A549 (cell line): ENCODE measurements around the gene SP6. TPM values are rescaled to one million over a fixed set of nuclear protein-coding genes. Genes with fewer than 3 reads are reported as not detected.

Experiments used
- ATAC-seq, 2 experiments: fragments of 200-7000 bp in 1 of 2; fragments of >200 bp in 1 of 2; cut with Nextera tagmentation in 1 of 2; cut with Tn5 transposase in 1 of 2; 3 replicates each; pipeline versions ENCODE4 v1.8.0 to v1.9.1; 2018 to 2020; ENCODE audit warnings: mild to moderate bottlenecking in 1 of 2, moderate library complexity in 1 of 2
- CTCF ChIA-PET: fragments of 300-600 bp; sonication (Branson Sonifier 250); formaldehyde crosslinking; extraction: SDS; loops from one replicate; lab custom pipeline; 2021; ENCODE audit warnings: antibody characterized with exemption, inconsistent platforms; lab: Yijun Ruan, JAX
- POLR2A ChIA-PET: fragments of 350-600 bp; formaldehyde crosslinking; extraction: SDS; loops from one replicate; lab custom pipeline; 2021; ENCODE audit warnings: antibody characterized with exemption, inconsistent platforms; lab: Yijun Ruan, JAX
- DNase-seq, 2 experiments: peaks; one replicate each; pipeline versions ENCODE4 v3.0.0 to v3.0.0-alpha.2; 2011 to 2016; ENCODE audit warnings: low read depth in 1 of 2, low spot score in 1 of 2
- FAIRE-seq: peaks from 2 replicates; lab custom pipeline; 2011; peaks lifted over from hg19 to GRCh38; lab: Jason Lieb, UNC
- H3K27ac ChIP-seq, 2 experiments: fragments of >200 bp; sonication (Bioruptor Twin); formaldehyde crosslinking; 3 replicates each; pipeline ENCODE4 v1.5.1; 2016 to 2017
- H3K4me1 ChIP-seq: fragments of >200 bp; sonication (Bioruptor Twin); formaldehyde crosslinking; 3 replicates; pipeline ENCODE4 v1.6.1; 2016
- H3K4me2 ChIP-seq: fragments of >200 bp; sonication (Bioruptor Twin); formaldehyde crosslinking; 3 replicates; pipeline ENCODE4 v1.6.1; 2016
- H3K4me3 ChIP-seq: fragments of >200 bp; sonication (Bioruptor Twin); formaldehyde crosslinking; 3 replicates; pipeline ENCODE4 v1.5.1; 2016
- H3K9me3 ChIP-seq: fragments of >200 bp; sonication (Bioruptor Twin); formaldehyde crosslinking; 3 replicates; pipeline ENCODE4 v1.6.1; 2016
- CEBPB ChIP-seq, 2 experiments: fragments of >200 bp in 1 of 2; sonication (Bioruptor Twin) in 1 of 2; formaldehyde crosslinking in 1 of 2; IDR thresholded peaks; 2 replicates each; pipeline ENCODE4 v1.6.1; 2012 to 2016
- CHD4 ChIP-seq: fragments of 200-600 bp; sonication (generic); IDR thresholded peaks from 2 replicates; pipeline ENCODE4 v1.6.1; 2016; ENCODE audit warnings: antibody characterized with exemption, mild to moderate bottlenecking, borderline replicate concordance
- EHMT2 ChIP-seq: fragments of 200-600 bp; sonication (generic); IDR thresholded peaks from 2 replicates; pipeline ENCODE4 v1.6.1; 2016; ENCODE audit warnings: antibody characterized with exemption, low read depth, mild to moderate bottlenecking, moderate library complexity
- EP300 ChIP-seq, 2 experiments: fragments of >200 bp; sonication (Bioruptor Twin); formaldehyde crosslinking; IDR thresholded peaks; 2 replicates in 1 of 2; 3 replicates in 1 of 2; pipeline ENCODE4 v1.6.1; 2016 to 2017
- ESRRA ChIP-seq: fragments of 150-350 bp; IDR thresholded peaks from 2 replicates; pipeline ENCODE4 v1.6.1; 2014; ENCODE audit warnings: mild to moderate bottlenecking, low read length, borderline replicate concordance
- FOSL2 ChIP-seq, 2 experiments: fragments of 450-650 bp in 1 of 2; fragments of >200 bp in 1 of 2; sonication (Bioruptor Twin) in 1 of 2; formaldehyde crosslinking; IDR thresholded peaks; 2 replicates each; pipeline versions ENCODE4 v1.5.0 to v1.6.1; 2016 to 2020; ENCODE audit warnings: mild to moderate bottlenecking in 1 of 2, moderate library complexity in 1 of 2
- FOXS1 ChIP-seq: fragments of 250-450 bp; sonication (Bioruptor Pico); IDR thresholded peaks from 2 replicates; pipeline ENCODE4 v1.5.0; 2020; ENCODE audit warnings: mild to moderate bottlenecking, moderate library complexity
- HDAC2 ChIP-seq: fragments of 200-600 bp; sonication (generic); IDR thresholded peaks from 2 replicates; pipeline ENCODE4 v1.6.1; 2016
- HOXA7 ChIP-seq: fragments of 250-450 bp; sonication (Bioruptor Pico); IDR thresholded peaks from 2 replicates; pipeline ENCODE4 v1.5.0; 2020; ENCODE audit warnings: mild to moderate bottlenecking, moderate library complexity
- JUN ChIP-seq, 2 experiments: fragments of >200 bp; sonication (Bioruptor Twin); formaldehyde crosslinking; IDR thresholded peaks; 2 replicates in 1 of 2; 3 replicates in 1 of 2; pipeline ENCODE4 v1.6.1; 2016 to 2017
- KDM1A ChIP-seq: fragments of 200-600 bp; sonication (generic); IDR thresholded peaks from 2 replicates; pipeline ENCODE4 v1.6.1; 2016; ENCODE audit warnings: low read depth, mild to moderate bottlenecking
- MAFK ChIP-seq: fragments of 450-650 bp; IDR thresholded peaks from 2 replicates; pipeline ENCODE4 v1.6.1; 2014; ENCODE audit not compliant: partially characterized antibody
- NFE2L2 ChIP-seq: fragments of 150-350 bp; conservative IDR thresholded peaks from 2 replicates; pipeline ENCODE4 v1.6.1; 2014; ENCODE audit warnings: low read length
- NPAS2 ChIP-seq: fragments of 250-450 bp; sonication (Bioruptor Pico); IDR thresholded peaks from 2 replicates; pipeline ENCODE4 v1.8.0; 2022; ENCODE audit warnings: mild to moderate bottlenecking, moderate library complexity, borderline replicate concordance
- NR3C1 ChIP-seq: fragments of >200 bp; sonication (Bioruptor Twin); formaldehyde crosslinking; IDR thresholded peaks from 3 replicates; pipeline ENCODE4 v1.6.1; 2017
- RFX5 ChIP-seq: fragments of 450-650 bp; IDR thresholded peaks from 2 replicates; pipeline ENCODE4 v1.7.1; 2014; ENCODE audit warnings: antibody characterized with exemption, mild to moderate bottlenecking, moderate library complexity
- SREBF2 ChIP-seq: fragments of 450-650 bp; IDR thresholded peaks from 2 replicates; pipeline ENCODE4 v1.6.1; 2014; ENCODE audit warnings: mild to moderate bottlenecking, moderate library complexity
- TP53 ChIP-seq: fragments of 250-450 bp; sonication (Bioruptor Pico); IDR thresholded peaks from 2 replicates; pipeline ENCODE4 v1.5.0; 2021; ENCODE audit warnings: mild to moderate bottlenecking, moderate library complexity
- ZFP36 ChIP-seq: fragments of 450-650 bp; IDR thresholded peaks from 2 replicates; pipeline ENCODE4 v1.6.1; 2014; ENCODE audit warnings: borderline replicate concordance; ENCODE audit not compliant: partially characterized antibody
- WGBS: methylation state at CpG from one replicate; pipeline ENCODE4 v1.1.6; 2017; ENCODE audit errors: missing lambda C conversion rate; 5-methylcytosine and 5-hydroxymethylcytosine counted together
- polyA plus RNA-seq, 4 experiments: library from polyadenylated mRNA; depleted of rRNA in 3 of 4; stranded (reverse); fragments of >200 nt; fragmentation: RNase III in 1 of 4; extraction: RNeasy Plus Mini Kit Qiagen cat#74134 plus additional on column Dnase treatment in 1 of 4; gene quantifications; 2 replicates in 3 of 4; 3 replicates in 1 of 4; pipeline ENCODE4 v1.2.3, GENCODE V29; 2011 to 2017
- TF ChIP-seq, protein P1 (sequence below): fragments of 250-450 bp; sonication (Bioruptor Pico); IDR thresholded peaks from 2 replicates; pipeline ENCODE4 v1.5.0; 2020; ENCODE audit warnings: low read depth, mild to moderate bottlenecking, moderate library complexity
- TF ChIP-seq, protein P2 (sequence below): IDR thresholded peaks from 2 replicates; pipeline ENCODE4 v1.6.1; 2012; ENCODE audit warnings: low read depth, borderline replicate concordance
- TF ChIP-seq, protein P3 (sequence below): fragments of >200 bp; sonication (Bioruptor Twin); formaldehyde crosslinking; IDR thresholded peaks from 2 replicates; pipeline ENCODE4 v1.6.1; 2016
- TF ChIP-seq, protein P4 (sequence below): IDR thresholded peaks from 2 replicates; pipeline ENCODE4 v1.6.1; 2012
- TF ChIP-seq, protein P5 (sequence below): fragments of 200-600 bp; sonication (generic); IDR thresholded peaks from 2 replicates; pipeline ENCODE4 v1.6.1; 2016; ENCODE audit warnings: antibody characterized with exemption, mild to moderate bottlenecking, moderate library complexity

Gene SP6
- polyA plus RNA-seq, 2 of the 4 experiments (the other 2 are of a cell fraction): 0.61 to 2.1 TPM

DNA sequence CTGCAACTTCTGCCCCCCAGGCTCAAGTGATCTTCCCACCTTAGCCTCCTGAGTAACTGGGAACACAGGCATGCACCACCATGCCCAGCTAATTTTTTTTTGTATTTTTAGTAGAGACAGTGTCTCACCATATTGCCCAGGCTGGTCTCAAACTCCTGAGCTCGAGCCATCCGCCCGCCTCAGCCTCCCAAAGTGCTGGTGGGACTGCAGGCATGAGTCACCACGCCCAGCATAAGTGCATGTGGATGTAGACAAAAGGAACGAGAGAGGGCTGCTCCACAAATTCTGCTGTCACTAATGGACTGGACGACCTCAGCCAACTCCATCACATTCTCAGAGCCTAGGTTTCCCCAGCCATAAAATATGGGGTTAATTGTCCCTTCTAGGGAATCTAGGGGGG, 37.3 kb upstream of the SP6 start:
- ChIA-PET POLR2A (interaction anchor here (1.9 kb wide), 1 partner anchor 57 kb away, joined by 9 read pairs; the partner anchor contains the start of genes LRRC46 and MRPL10), CTCF (interaction anchor here (1.0 to 18.8 kb wide), 7 partner anchors 11 to 189 kb away, joined by 3 to 1860 read pairs (median 87); partner anchors contain the start of genes CDK5RAP3, LRRC46, MRPL10 and SCRN2)
- H3K27ac ChIP-seq: no peak overlapping the region
- H3K9me3 ChIP-seq: no peaks in the 10 kb centered on the region
- DNase-seq: no peak
- 70% methylated on average over 6 of the region's 6 CpGs for WGBS
- ATAC-seq: no peak
- TF ChIP-seq FOSL2 (IDR thresholded peaks at IDR 0.05) (no peak), FOSL2 (CRISPR knock-in tag; IDR thresholded peaks at IDR 0.05) (0 out of 2 replicates have a peak, but pooled peaks have one; percentile 36), TP53 (CRISPR knock-in tag) (no peak), ZFP36 (no peak)
- H3K4me2 ChIP-seq: no peak overlapping the region
- no peak for FAIRE-seq
- no peak overlapping the region for H3K4me3 ChIP-seq
- peaks cover 13% of the 10 kb centered on the region; the same call in 2 of the 3 replicates for H3K4me1 ChIP-seq

DNA sequence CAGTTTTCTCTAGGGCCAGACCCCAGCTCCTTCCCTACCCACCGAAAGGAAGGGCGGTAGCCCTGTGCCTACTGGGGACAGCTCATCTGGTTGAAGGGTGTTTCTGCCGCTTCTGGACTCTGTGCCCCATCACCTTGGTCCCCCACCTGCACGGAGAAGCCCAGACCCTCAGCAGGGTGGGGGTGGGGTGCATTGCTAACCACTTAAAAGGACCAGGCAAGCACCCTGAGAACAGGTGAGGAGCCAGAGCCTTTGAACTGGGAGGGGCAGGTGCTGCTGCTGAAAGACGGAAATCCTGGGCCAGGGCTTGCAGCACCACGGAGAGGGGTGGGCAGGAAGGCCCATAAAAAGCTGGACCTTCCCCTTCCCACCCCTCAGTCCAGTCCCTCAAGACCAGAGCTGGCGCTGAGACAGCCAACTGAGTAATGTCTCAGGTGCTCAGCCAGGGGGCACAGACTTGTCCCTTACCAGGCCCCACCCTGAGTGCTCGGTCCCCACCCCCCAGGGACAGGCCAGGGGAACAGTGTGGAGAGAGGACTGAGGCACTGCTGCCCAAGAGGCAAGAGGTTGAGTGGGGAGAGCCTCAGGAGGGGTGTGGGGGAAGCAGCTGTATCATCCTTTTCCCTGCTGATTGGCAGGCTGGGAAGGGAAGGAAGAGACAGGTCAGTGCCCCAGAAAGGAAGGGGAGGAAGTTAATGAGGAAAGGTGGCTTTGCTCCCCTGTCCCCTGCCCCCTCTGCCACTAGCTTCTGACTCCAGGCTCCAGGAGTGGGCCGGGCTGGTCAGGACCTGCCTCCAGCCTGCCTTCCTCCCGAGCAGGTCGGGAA, 34.2 kb upstream of the SP6 start:
- Histone ChIP-seq H3K27ac (peak overlapping the region in 1 of 2 experiments; percentile 57; a peak in 3 of 6 replicates), H3K4me2 (no peak overlapping the region), H3K4me1 (peaks cover 13% of the 10 kb centered on the region; the same call in 2 of the 3 replicates), H3K4me3 (no peak overlapping the region), H3K9me3 (no peaks in the 10 kb centered on the region)
- CTCF ChIA-PET: interaction anchor here (0.6 to 18.8 kb wide), 8 partner anchors 8 to 133 kb away, joined by 3 to 1860 read pairs (median 6); partner anchors contain the start of genes CDK5RAP3, LRRC46, MRPL10 and SCRN2
- POLR2A ChIA-PET: interaction anchor here (0.7 to 1.9 kb wide), 5 partner anchors 10 to 54 kb away, joined by 3 to 7 read pairs (median 4); partner anchors contain the start of genes LRRC46, MRPL10 and SP2
- ATAC-seq (no peak), DNase-seq (no peak), FAIRE-seq (no peak)
- TF ChIP-seq HOXA7: no peak
- no peak for TF ChIP-seq CHD4
- TF ChIP-seq, protein P1, sequence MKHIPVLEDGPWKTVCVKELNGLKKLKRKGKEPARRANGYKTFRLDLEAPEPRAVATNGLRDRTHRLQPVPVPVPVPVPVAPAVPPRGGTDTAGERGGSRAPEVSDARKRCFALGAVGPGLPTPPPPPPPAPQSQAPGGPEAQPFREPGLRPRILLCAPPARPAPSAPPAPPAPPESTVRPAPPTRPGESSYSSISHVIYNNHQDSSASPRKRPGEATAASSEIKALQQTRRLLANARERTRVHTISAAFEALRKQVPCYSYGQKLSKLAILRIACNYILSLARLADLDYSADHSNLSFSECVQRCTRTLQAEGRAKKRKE: no peak
- TF ChIP-seq EHMT2: no peak
- TF ChIP-seq NFE2L2: no peak
- TF ChIP-seq SREBF2: no peak
- no peak for TF ChIP-seq NPAS2 (CRISPR knock-in tag)
- TF ChIP-seq, protein P2, sequence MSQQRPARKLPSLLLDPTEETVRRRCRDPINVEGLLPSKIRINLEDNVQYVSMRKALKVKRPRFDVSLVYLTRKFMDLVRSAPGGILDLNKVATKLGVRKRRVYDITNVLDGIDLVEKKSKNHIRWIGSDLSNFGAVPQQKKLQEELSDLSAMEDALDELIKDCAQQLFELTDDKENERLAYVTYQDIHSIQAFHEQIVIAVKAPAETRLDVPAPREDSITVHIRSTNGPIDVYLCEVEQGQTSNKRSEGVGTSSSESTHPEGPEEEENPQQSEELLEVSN: no peak
- TF ChIP-seq ZFP36: no peak
- TF ChIP-seq ESRRA: no peak
- no peak for TF ChIP-seq HDAC2
- TF ChIP-seq RFX5: no peak
- TF ChIP-seq, protein P3, sequence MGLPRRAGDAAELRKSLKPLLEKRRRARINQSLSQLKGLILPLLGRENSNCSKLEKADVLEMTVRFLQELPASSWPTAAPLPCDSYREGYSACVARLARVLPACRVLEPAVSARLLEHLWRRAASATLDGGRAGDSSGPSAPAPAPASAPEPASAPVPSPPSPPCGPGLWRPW: no peak
- no peak for TF ChIP-seq KDM1A
- TF ChIP-seq CEBPB (IDR thresholded peaks at IDR 0.05): no peak
- TF ChIP-seq EP300 (IDR thresholded peaks at IDR 0.05): no peak
- TF ChIP-seq FOXS1 (CRISPR knock-in tag): no peak
- TF ChIP-seq NR3C1: no peak
- 69% methylated on average over 10 of the region's 11 CpGs for WGBS

DNA sequence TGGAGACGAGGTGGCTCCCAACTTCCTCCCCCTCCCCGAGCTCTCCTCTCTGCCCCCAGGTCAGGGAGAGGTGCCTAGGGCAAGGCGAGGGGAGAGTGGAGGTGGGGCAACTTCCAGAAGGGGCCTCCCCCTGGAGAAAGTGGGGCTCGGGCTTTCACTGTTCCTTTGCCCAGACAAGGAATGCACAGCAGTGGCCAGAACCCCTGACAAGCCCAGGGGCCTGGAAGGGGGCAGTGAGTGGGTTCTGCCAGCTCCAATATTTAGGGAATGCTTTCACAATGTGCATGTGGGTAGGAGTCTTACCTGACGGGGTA, 33.4 kb upstream of the SP6 start:
- no peak overlapping the region for H3K4me3 ChIP-seq
- CTCF ChIA-PET: interaction anchor here (0.5 to 18.8 kb wide), 9 partner anchors 9 to 155 kb away, joined by 3 to 1860 read pairs (median 6); partner anchors contain the start of genes CDK5RAP3, LRRC46, MRPL10 and SCRN2
- TF ChIP-seq, protein P4, sequence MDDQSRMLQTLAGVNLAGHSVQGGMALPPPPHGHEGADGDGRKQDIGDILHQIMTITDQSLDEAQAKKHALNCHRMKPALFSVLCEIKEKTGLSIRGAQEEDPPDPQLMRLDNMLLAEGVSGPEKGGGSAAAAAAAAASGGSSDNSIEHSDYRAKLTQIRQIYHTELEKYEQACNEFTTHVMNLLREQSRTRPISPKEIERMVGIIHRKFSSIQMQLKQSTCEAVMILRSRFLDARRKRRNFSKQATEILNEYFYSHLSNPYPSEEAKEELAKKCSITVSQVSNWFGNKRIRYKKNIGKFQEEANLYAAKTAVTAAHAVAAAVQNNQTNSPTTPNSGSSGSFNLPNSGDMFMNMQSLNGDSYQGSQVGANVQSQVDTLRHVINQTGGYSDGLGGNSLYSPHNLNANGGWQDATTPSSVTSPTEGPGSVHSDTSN: no peak
- no peak for TF ChIP-seq FOSL2 (IDR thresholded peaks at IDR 0.05)
- no peak for TF ChIP-seq FOSL2 (CRISPR knock-in tag; IDR thresholded peaks at IDR 0.05)
- no peak for TF ChIP-seq JUN (IDR thresholded peaks at IDR 0.05)
- TF ChIP-seq MAFK: no peak
- TF ChIP-seq EHMT2: no peak
- TF ChIP-seq, protein P5, sequence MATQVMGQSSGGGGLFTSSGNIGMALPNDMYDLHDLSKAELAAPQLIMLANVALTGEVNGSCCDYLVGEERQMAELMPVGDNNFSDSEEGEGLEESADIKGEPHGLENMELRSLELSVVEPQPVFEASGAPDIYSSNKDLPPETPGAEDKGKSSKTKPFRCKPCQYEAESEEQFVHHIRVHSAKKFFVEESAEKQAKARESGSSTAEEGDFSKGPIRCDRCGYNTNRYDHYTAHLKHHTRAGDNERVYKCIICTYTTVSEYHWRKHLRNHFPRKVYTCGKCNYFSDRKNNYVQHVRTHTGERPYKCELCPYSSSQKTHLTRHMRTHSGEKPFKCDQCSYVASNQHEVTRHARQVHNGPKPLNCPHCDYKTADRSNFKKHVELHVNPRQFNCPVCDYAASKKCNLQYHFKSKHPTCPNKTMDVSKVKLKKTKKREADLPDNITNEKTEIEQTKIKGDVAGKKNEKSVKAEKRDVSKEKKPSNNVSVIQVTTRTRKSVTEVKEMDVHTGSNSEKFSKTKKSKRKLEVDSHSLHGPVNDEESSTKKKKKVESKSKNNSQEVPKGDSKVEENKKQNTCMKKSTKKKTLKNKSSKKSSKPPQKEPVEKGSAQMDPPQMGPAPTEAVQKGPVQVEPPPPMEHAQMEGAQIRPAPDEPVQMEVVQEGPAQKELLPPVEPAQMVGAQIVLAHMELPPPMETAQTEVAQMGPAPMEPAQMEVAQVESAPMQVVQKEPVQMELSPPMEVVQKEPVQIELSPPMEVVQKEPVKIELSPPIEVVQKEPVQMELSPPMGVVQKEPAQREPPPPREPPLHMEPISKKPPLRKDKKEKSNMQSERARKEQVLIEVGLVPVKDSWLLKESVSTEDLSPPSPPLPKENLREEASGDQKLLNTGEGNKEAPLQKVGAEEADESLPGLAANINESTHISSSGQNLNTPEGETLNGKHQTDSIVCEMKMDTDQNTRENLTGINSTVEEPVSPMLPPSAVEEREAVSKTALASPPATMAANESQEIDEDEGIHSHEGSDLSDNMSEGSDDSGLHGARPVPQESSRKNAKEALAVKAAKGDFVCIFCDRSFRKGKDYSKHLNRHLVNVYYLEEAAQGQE: no peak
- TF ChIP-seq, all 56 proteins: peak for 0
- no peaks in the 10 kb centered on the region for H3K9me3 ChIP-seq
- ATAC-seq: no peak
- WGBS: 50% methylated on average over 5 of the region's 5 CpGs
- H3K4me1 ChIP-seq: peaks cover 10% of the 10 kb centered on the region; the same call in 2 of the 3 replicates
- H3K27ac ChIP-seq: no peak overlapping the region; a peak in 1 of 6 replicates
- DNase-seq: no peak
- H3K4me2 ChIP-seq: no peak overlapping the region
- FAIRE-seq: no peak
- POLR2A ChIA-PET: interaction anchor here (0.7 to 1.9 kb wide), 2 partner anchors 11 to 53 kb away, joined by 3 to 7 read pairs; partner anchors contain the start of genes LRRC46, MRPL10 and SP2
